CD4-positive, alpha-beta T cell (primary cell): ENCODE measurements around the gene HHAT. TPM values are rescaled to one million over a fixed set of nuclear protein-coding genes. Genes with fewer than 3 reads are reported as not detected.

Source experiments
- ATAC-seq: fragments of 200-7000 bp; cut with Tn5 transposase; one replicate; pipeline ENCODE4 v1.10.0; 2022; ENCODE audit warnings: mild to moderate bottlenecking; ENCODE audit not compliant: poor library complexity
- CTCF ChIA-PET: fragments of 350-600 bp; sonication (Branson Sonifier 250); formaldehyde crosslinking; loops from one replicate; lab custom pipeline; 2021; ENCODE audit warnings: antibody characterized with exemption, inconsistent platforms; lab: Charles Lee
- POLR2A ChIA-PET: fragments of 350-600 bp; sonication (Branson Sonifier 250); formaldehyde crosslinking; loops from one replicate; lab custom pipeline; 2021; ENCODE audit warnings: antibody characterized with exemption, inconsistent platforms; lab: Charles Lee
- DNase-seq, 14 experiments: peaks; one replicate each; pipeline ENCODE4 v3.0.0-alpha.2; 2013 to 2020; ENCODE audit warnings: mixed read lengths in 2 of 14
- H3K27ac ChIP-seq, 2 donors: one replicate each; pipeline versions ENCODE4 v1.5.1 to v1.7.0; 2013; ENCODE audit warnings: low read length in 2 of 2, low read depth in 1 of 2, mild to moderate bottlenecking in 1 of 2
- H3K27me3 ChIP-seq, 2 experiments: 1 replicate in 1 of 2; 2 replicates in 1 of 2; pipeline versions ENCODE4 v1.6.1 to v1.7.0; 2013; ENCODE audit warnings: low read length in 2 of 2, control low read depth in 1 of 2, mild to moderate bottlenecking in 1 of 2, moderate library complexity in 1 of 2; ENCODE audit not compliant: insufficient read depth in 2 of 2, control insufficient read depth in 1 of 2
- H3K36me3 ChIP-seq: one replicate; pipeline ENCODE4 v1.6.1; 2013; ENCODE audit warnings: low read length, control low read depth; ENCODE audit not compliant: insufficient read depth
- H3K4me1 ChIP-seq: one replicate; pipeline ENCODE4 v1.6.1; 2013; ENCODE audit warnings: low read length, control low read depth; ENCODE audit not compliant: insufficient read depth
- H3K4me3 ChIP-seq: one replicate; pipeline ENCODE4 v1.5.1; 2013; ENCODE audit warnings: mild to moderate bottlenecking, low read length, moderate library complexity
- H3K9me3 ChIP-seq, 2 experiments: 1 replicate in 1 of 2; 2 replicates in 1 of 2; pipeline versions ENCODE4 v1.6.1 to v1.7.0; 2013; ENCODE audit warnings: low read length in 2 of 2, mild to moderate bottlenecking in 2 of 2, control low read depth in 1 of 2, moderate library complexity in 1 of 2; ENCODE audit not compliant: control insufficient read depth in 1 of 2, insufficient read depth in 1 of 2
- H3K27ac Mint-ChIP-seq: one replicate; pipeline ENCODE4 v1.8.0; 2020; ENCODE audit warnings: mixed read lengths
- H3K27me3 Mint-ChIP-seq: one replicate; pipeline ENCODE4 v1.8.0; 2021; ENCODE audit warnings: mixed read lengths
- H3K36me3 Mint-ChIP-seq: one replicate; pipeline ENCODE4 v1.8.0; 2021; ENCODE audit warnings: low read depth, mixed read lengths
- H3K4me1 Mint-ChIP-seq: one replicate; pipeline ENCODE4 v1.8.0; 2021; ENCODE audit warnings: low read depth, mixed read lengths
- H3K4me3 Mint-ChIP-seq: one replicate; pipeline ENCODE4 v1.8.0; 2020; ENCODE audit warnings: mild to moderate bottlenecking, mixed read lengths
- H3K9me3 Mint-ChIP-seq: one replicate; pipeline ENCODE4 v1.8.0; 2020; ENCODE audit warnings: mixed read lengths
- intact Hi-C, 2 experiments: fragments of 100-400 bp; cut with DNase I in 1 of 2; cut with micrococcal nuclease in 1 of 2; formaldehyde crosslinking; loops; one replicate each; pipeline versions ENCODE4 v1.15.1 to v1.9.0; 2023 to 2025; cut with DNase I, micrococcal nuclease
- total RNA-seq, 174 experiments: library from RNA in 2 of 174; stranded (reverse) in 2 of 174; gene quantifications; one replicate each; pipeline ENCODE4 v1.2.3 and lab custom pipeline; 2021 to 2026
- TF ChIP-seq, protein P1 (sequence below): fragments of 200-600 bp; IDR thresholded peaks from one replicate; pipeline ENCODE4 v1.8.0; 2022; ENCODE audit warnings: antibody characterized with exemption, mild to moderate bottlenecking

Gene HHAT
- total RNA-seq, 2 experiments from 2014 or later = 3.1 to 3.3 TPM

DNA sequence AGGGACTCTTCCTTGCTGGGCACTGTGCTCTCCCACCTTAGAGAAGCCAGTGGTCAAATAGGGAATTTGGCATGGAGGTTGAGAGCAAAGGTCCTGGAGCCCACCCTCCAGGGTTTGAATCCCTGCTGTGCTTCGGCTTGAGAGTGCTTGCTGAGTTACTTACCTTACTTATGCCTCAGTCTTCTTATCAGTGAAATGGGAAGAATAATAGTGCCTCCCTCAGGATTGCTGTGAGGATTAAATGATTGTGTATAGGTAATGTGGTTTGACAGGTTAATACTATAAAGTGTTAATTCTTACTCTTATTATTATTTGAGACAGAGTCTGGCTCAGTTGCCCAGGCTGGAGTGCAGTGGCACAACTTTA, 79.2 kb downstream of the HHAT start:
- H3K27me3 Mint-ChIP-seq = no peaks in the 10 kb centered on the region
- no peak overlapping the region for H3K4me3 Mint-ChIP-seq
- DNase-seq (no peak), ATAC-seq (no peak)
- Histone ChIP-seq H3K4me1 (no peaks in the 10 kb centered on the region), H3K27ac (no peak overlapping the region), H3K9me3 (no peaks in the 10 kb centered on the region), H3K36me3 (no peaks in the 10 kb centered on the region), H3K27me3 (no peaks in the 10 kb centered on the region), H3K4me3 (no peak overlapping the region)
- intact Hi-C loops = loop anchor here (1.0 to 10.0 kb wide), 7 partner anchors 249 to 1247 kb away; partner anchors contain the start of gene KCNH1 (in 1 of the 2)
- H3K27ac Mint-ChIP-seq = no peak overlapping the region
- H3K9me3 Mint-ChIP-seq = no peaks in the 10 kb centered on the region
- TF ChIP-seq, protein P1, sequence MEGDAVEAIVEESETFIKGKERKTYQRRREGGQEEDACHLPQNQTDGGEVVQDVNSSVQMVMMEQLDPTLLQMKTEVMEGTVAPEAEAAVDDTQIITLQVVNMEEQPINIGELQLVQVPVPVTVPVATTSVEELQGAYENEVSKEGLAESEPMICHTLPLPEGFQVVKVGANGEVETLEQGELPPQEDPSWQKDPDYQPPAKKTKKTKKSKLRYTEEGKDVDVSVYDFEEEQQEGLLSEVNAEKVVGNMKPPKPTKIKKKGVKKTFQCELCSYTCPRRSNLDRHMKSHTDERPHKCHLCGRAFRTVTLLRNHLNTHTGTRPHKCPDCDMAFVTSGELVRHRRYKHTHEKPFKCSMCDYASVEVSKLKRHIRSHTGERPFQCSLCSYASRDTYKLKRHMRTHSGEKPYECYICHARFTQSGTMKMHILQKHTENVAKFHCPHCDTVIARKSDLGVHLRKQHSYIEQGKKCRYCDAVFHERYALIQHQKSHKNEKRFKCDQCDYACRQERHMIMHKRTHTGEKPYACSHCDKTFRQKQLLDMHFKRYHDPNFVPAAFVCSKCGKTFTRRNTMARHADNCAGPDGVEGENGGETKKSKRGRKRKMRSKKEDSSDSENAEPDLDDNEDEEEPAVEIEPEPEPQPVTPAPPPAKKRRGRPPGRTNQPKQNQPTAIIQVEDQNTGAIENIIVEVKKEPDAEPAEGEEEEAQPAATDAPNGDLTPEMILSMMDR = no peak
- ChIA-PET POLR2A (no interaction called here), CTCF (interaction anchor here (1.1 kb wide), 1 partner anchor 12 kb away, joined by 3 read pairs; no protein-coding TSS in a partner anchor)
- no peaks in the 10 kb centered on the region for H3K36me3 Mint-ChIP-seq
- H3K4me1 Mint-ChIP-seq = no peaks in the 10 kb centered on the region

DNA sequence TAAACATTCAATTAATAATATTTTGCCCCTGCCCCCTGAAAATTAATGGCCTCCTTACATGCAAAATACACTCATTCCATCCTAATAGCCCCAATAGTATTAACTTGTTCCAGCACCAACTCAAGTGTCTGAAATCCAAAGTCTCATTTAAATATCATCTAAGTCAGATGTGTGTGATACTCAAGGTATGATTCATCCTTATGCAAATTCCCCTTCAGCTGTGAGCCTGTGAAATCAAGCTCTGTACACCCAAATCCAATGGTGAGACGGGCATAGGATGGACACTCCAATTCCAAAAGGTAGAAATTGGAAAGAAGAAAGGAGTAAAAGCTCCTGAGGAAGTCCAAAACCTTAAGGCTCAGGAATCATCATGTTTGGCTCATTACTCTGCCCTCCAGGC, 83.5 kb downstream of the HHAT start:
- ChIA-PET CTCF (no interaction called here), POLR2A (no interaction called here)
- DNase-seq (no peak), ATAC-seq (no peak)
- H3K27ac Mint-ChIP-seq = no peak overlapping the region
- H3K9me3 Mint-ChIP-seq = no peaks in the 10 kb centered on the region
- H3K4me1 Mint-ChIP-seq = no peaks in the 10 kb centered on the region
- Histone ChIP-seq H3K4me1 (no peaks in the 10 kb centered on the region), H3K36me3 (no peaks in the 10 kb centered on the region), H3K4me3 (no peak overlapping the region), H3K27me3 (no peaks in the 10 kb centered on the region), H3K9me3 (no peaks in the 10 kb centered on the region), H3K27ac (no peak overlapping the region)
- peaks cover 5% of the 10 kb centered on the region for H3K36me3 Mint-ChIP-seq
- H3K27me3 Mint-ChIP-seq = no peaks in the 10 kb centered on the region
- no peak overlapping the region for H3K4me3 Mint-ChIP-seq
- intact Hi-C loops = no loop called here
- TF ChIP-seq, protein P1 = no peak

DNA sequence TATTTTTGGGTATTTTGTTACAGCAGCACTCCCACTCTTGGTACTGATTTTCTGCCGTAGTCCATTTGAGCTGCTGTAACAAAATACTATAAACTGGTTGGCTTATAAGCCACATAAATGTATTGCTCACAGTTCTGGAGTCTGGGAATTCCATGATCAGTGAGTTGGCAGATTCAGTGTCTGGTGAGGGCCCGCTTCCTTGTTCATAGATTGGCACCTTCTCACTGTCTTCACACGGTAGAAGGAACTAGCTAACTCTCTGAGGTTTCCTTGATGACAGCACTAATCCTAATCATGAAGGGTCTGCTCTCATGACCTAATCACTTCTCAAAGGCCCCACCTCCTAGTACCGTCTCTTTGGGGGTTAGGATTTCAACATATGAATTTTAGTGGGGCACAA, 85.2 kb downstream of the HHAT start:
- Mint-ChIP-seq H3K27ac (no peak overlapping the region), H3K27me3 (no peaks in the 10 kb centered on the region), H3K9me3 (no peaks in the 10 kb centered on the region), H3K36me3 (peaks cover 5% of the 10 kb centered on the region), H3K4me3 (no peak overlapping the region), H3K4me1 (no peaks in the 10 kb centered on the region)
- ATAC-seq = no peak
- no peak overlapping the region for H3K27ac ChIP-seq
- ChIA-PET CTCF (interaction anchor here (0.6 to 1.1 kb wide), 3 partner anchors 9 to 720 kb away, joined by 3 read pairs; partner anchors contain the start of gene KCNH1), POLR2A (no interaction called here)
- no peaks in the 10 kb centered on the region for H3K36me3 ChIP-seq
- DNase-seq = no peak
- H3K9me3 ChIP-seq = no peaks in the 10 kb centered on the region
- TF ChIP-seq, protein P1 = no peak
- no peaks in the 10 kb centered on the region for H3K4me1 ChIP-seq
- H3K4me3 ChIP-seq = no peak overlapping the region
- no peaks in the 10 kb centered on the region for H3K27me3 ChIP-seq
- intact Hi-C loops = no loop called here
